Activated CD4-positive, alpha-beta T cell treated with anti-CD3 and anti-CD28 coated beads for 48 hours (primary cell): Measurements from ENCODE around the gene ACVR2A.
A peak's percentile ranks its signal among the peaks of the same experiment; 100 is the strongest.

ENCODE experiments used
- DNase-seq: peaks from one replicate; pipeline ENCODE4 v3.0.0-alpha.2; 2020

Gene ACVR2A

GRCh38 chr2:147844697-147845410 lies at the start of gene ACVR2A:
ACVR2A (plus strand) TSS chr2:147845029; CDS start chr2:147845153, 124 bp downstream.
- DNase-seq, result peak; percentile 26

- DNase-seq, result no peak
Observed at GRCh38 chr2:147800316-147800715, 44.5 kb upstream of the ACVR2A start.

GRCh38 chr2:147806846-147807245 lies 38.0 kb upstream of the ACVR2A start:
- DNase-seq, result no peak

GRCh38 chr2:147808520-147808919 lies 36.3 kb upstream of the ACVR2A start:
- DNase-seq, result no peak

- DNase-seq, result no peak
Observed at GRCh38 chr2:147810883-147811765, 33.7 kb upstream of the ACVR2A start.

- no peak for DNase-seq
Observed at GRCh38 chr2:147818741-147819140, 26.1 kb upstream of the ACVR2A start.

- no peak for DNase-seq
Observed at GRCh38 chr2:147824620-147825019, 20.2 kb upstream of the ACVR2A start.

GRCh38 chr2:147826278-147827087 lies 18.3 kb upstream of the ACVR2A start:
- no peak for DNase-seq

GRCh38 chr2:147827088-147827375 lies 17.8 kb upstream of the ACVR2A start:
- no peak for DNase-seq

GRCh38 chr2:147829106-147829505 lies 15.7 kb upstream of the ACVR2A start:
- DNase-seq, result no peak

- DNase-seq, result no peak
Observed at GRCh38 chr2:147836099-147836498, 8.7 kb upstream of the ACVR2A start.

GRCh38 chr2:147843391-147843863 lies 1.4 kb upstream of the ACVR2A start:
- DNase-seq, result no peak

GRCh38 chr2:147843864-147844696 lies 749 bp upstream of the ACVR2A start:
- peak; percentile 92 for DNase-seq

GRCh38 chr2:147845411-147845971 lies 662 bp downstream of the ACVR2A start:
- peak; percentile 62 for DNase-seq

GRCh38 chr2:147846412-147847081 lies 1.7 kb downstream of the ACVR2A start:
- no peak for DNase-seq

- DNase-seq, result no peak
Observed at GRCh38 chr2:147847746-147848391, 3.0 kb downstream of the ACVR2A start.

GRCh38 chr2:147850838-147851237 lies 6.0 kb downstream of the ACVR2A start:
- no peak for DNase-seq

GRCh38 chr2:147851244-147851930 lies 6.6 kb downstream of the ACVR2A start:
- DNase-seq, result no peak

GRCh38 chr2:147854557-147855134 lies 9.8 kb downstream of the ACVR2A start:
- DNase-seq, result no peak

- no peak for DNase-seq
Observed at GRCh38 chr2:147855316-147855715, 10.5 kb downstream of the ACVR2A start.
